Activated CD4-positive, CD25-positive, alpha-beta regulatory T cell treated with anti-CD3 and anti-CD28 coated beads, Interleukin-2, amount 50 U/mL, for 72 hours (primary cell): ENCODE measurements around the gene ENOX2.

Experiments used
- DNase-seq: peaks from one replicate; pipeline ENCODE4 v3.0.0; 2021

The ENOX2 gene

GRCh38 chrX:130691576-130691975 lies 211.4 kb downstream of the ENOX2 start:
- DNase-seq: no peak

DNA sequence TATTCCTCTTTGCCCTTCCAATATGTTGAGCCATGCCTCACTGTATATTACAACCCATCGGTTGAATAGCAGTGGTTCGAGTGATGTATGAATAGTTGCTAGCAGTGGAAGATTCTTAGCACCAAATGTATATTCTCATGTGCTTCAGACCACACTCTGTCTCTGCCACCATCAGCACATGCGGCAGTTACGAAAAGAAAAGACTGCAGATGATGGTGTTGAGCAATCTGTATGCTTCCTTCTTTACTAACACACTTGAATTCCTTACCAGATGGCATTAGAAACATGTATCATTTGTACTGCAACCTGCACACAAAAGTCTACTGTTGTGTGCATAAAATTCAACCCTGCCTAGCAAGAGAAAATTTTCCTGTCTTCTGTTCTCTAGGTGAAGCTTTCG lies 214.6 kb downstream of the ENOX2 start:
- DNase-seq: no peak

DNA sequence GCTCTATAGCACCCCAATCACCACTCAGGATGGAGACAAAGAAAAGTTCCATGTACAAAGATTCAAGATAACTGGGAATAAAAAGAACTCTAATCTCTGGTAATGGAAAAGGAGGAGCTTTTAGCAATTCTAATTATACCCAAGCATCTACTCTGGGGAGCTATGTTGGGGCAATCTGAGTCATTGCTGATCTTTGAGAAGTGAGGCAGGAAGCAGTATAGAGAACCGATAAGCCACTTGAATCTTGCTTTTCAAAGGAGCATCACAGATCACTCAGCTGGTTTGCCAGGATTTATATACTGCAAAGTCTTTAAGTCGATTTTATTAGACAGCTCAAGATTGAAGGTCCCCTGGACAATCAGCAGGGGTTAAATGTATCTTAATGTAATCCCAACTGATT lies 220.0 kb downstream of the ENOX2 start:
- no peak for DNase-seq

DNA sequence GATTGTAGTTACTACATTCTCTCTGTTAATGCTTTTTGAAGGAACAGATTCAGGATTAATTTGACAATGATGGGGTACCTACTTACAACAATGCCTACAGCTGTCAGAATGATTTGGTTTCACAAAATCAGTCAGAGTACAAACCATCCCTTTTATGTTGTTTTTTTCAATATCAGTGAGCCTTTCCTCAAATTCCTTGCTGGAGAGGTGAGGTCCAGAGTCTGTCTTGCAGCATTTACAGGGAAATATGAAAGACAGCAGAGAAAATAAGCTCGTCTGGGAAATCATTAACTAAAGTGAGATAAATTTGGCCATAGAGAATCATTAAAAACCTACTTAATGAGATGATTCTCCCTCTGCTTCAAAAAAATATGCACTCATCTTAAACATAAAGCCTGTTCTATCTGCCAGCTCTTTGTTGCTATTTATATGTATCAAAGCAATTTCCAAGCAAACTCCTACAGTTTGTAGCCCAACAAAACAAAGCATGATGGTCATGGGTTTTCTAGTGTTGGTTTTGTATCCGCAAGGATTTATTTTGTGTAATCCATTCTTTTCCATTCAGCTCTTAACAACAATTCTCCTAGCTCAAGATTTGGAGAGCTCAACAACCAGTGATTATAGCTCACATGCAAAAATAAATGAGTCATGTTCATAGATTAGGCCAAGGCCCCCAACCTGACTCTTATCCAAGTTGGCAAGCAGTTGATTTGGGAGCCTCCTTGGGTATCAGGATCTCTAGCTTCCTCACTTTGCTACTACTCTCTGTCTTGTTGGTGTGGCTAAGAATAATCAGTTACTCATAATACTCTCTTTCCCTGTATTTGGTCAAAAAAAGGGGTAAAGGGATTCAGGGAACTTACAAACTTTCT lies 222.6 kb downstream of the ENOX2 start:
- DNase-seq: no peak

GRCh38 chrX:130676861-130677260 lies 226.1 kb downstream of the ENOX2 start:
- no peak for DNase-seq

DNA sequence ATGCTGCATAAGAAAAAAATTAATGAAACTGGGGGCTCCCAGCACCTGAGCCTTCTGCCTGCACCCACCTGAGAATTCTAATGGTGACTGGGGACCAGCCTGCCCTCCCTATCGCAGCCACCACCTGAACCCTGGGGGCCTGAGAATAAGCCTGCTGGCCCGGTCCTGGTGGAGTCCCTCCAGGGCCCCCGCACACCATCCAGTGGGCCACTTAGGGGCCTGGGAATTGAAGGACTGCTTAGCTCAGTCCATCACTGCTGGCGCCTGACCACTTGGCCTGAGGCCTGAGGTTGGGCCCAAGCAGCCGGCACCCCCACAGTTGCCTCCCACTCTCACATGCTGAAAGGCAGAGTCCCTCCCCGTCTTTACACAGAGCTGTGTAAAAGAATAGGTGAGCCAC lies 230.8 kb downstream of the ENOX2 start:
- no peak for DNase-seq

GRCh38 chrX:130669233-130669632 lies 233.8 kb downstream of the ENOX2 start:
- DNase-seq: no peak

DNA sequence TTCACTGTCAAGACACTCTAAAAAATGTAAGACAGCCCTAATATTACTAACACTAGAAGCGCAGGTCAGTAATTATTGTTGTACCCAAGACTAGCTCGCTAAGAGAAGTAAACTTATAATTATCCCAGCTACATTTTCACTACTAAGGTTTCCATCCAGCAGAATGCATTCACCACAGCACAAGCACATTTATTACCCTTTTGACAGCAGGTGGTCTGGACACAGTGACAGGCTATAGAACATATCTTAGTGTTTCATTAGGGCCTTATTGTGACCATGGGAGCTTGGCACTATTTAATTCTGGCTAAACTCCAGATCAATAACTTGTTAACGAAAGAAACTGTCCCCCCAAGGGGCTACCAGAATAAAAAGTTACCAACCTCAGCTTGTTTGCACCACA lies 237.7 kb downstream of the ENOX2 start:
- DNase-seq: no peak

GRCh38 chrX:130658310-130658709 lies 244.7 kb downstream of the ENOX2 start:
- DNase-seq: no peak

DNA sequence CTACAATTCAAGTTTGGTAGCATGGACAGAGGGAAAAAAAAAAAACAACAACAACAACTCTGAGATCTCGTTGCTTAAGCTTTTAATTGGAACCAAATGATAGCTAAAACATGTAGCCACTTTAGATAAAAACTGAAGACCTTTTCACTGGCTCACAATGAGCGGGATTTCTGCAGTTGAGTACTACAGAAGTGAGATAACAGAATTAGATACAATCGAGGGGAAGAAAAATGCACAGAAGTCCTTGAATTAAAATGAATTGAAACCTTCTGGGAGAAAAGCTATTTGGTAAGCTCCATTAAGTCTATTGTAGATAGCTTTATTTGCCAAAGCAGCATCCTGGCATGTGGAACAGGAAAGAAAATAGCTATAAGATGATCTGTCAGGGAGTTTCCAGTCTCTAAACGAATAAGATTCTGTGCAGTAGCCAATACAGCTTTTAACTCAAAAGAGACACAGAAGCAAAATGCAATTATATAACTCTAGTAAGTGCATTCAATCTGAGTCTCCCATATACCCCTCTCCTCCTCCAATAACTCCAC lies 248.5 kb downstream of the ENOX2 start:
- DNase-seq: no peak

DNA sequence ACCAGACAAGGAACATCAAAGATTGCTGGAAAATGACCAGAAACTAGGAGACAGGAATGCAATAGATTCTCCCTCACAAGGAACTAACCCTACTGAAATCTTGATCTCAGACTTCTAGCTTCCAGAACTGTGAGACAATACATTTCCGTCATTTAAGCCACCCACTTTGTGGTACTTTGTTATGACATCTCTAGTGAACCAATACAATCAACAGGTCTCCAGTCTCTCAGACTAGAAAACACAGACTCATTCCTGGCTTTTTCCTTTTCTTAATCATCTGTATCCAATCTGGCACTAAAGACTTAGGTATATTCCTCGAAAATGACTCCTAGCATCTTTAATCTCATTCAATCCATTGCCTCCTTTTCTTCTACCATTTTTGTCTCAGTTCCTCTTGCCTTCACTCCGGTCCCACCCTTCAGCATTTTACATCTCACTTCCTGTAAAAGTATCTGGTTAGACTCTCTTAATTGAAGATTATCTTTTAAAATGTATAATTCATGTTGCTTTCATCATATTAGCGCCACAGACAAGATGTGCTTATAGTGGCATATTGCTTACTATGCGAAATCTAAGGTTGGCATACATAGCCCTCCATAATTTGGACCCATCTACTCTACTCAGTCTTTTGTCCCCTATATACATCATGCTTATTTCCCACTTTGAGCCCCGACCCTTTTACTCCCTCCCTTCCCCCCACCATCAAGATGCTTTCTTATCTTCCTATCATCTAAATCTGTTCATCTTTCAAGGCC lies 250.0 kb downstream of the ENOX2 start:
- no peak for DNase-seq

DNA sequence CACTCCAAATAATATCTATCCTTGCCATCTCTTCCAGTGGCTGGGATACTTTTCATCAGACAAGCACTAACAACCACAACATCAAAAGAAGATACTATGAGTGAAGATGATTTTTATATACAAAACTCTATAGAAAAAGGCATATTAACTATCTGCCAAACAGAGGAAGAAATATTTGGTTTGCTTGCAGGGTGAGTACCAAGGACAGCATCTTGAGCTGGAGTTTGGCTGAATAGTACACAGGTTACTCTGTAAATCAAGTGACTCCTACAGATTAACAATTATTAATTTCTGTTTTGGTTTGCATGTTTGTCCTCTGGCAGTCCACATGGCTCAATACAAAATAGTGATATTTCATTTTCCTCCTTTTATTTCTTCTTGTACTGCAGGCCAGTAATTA lies 253.3 kb downstream of the ENOX2 start:
- no peak for DNase-seq

GRCh38 chrX:130647468-130647867 lies 255.5 kb downstream of the ENOX2 start:
- no peak for DNase-seq

GRCh38 chrX:130645955-130646583 lies 256.9 kb downstream of the ENOX2 start:
- DNase-seq: no peak

- no peak for DNase-seq
These were observed 265.4 kb downstream of the ENOX2 start for GRCh38 chrX:130637591-130637990.

- no peak for DNase-seq
These were observed 266.7 kb downstream of the ENOX2 start for GRCh38 chrX:130636277-130636676.

DNA sequence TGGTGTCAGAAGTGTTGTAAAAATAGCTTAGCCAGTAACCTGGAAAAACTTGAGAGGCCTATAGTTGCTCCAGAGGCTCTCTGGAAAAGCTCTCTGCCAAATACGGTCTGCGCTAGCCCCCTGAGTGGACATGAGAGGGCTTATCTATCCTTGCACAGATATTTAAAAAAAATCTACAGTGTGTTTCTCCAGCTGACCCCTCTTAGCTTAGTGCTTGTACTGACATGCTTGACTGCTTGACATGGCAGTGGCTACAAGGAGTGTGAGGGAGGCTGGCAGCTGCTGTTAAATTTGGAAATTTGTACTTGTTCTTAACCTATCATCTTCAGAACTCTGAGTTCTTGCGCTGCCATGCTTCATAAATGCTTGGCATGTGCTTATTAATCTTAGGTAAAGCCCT lies 272.0 kb downstream of the ENOX2 start:
- no peak for DNase-seq

DNA sequence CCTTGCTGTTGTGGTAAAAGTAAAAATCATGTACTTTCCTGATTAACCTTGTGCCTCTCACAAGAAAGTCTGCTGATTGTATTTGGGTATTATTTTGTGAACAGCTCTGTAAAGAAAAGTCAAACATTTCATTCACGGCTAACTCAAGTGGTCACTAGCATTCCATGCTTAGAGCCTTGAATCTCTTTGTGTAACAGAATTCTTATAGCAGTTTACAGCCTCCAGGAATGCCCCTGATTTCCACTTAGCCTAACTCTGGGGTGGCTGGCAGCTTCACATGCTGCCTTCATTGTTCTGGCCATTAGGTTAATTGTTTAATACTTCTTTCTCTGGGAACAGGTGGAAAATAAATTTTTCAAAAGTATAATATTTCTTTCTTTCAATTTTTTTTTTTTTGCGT lies 274.5 kb downstream of the ENOX2 start:
- no peak for DNase-seq

DNA sequence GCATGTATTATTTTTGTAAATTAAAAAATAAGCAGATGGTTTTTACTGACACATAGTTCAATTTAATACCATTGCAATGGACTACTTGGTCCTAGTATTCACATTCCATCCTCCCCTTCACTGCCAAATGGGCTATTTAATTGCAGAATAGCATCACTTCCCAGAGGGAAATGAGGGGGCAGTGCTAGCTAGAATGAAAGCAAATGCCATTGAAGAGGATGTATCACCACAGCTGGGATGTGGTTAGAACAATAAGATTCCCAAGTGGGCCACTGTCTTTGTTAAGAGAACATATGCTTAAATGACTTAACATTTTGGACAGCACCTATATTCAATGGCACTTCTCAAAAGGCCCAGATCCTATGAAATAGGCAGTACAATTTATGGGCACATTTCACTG lies 276.5 kb downstream of the ENOX2 start:
- DNase-seq: no peak

- no peak for DNase-seq
These were observed 277.6 kb downstream of the ENOX2 start for GRCh38 chrX:130625386-130625785.

- DNase-seq: no peak
These were observed 279.5 kb downstream of the ENOX2 start for GRCh38 chrX:130623518-130623917.

- no peak for DNase-seq
These were observed 287.1 kb downstream of the ENOX2 start for GRCh38 chrX:130615941-130616340.

- DNase-seq: no peak
These were observed 295.6 kb downstream of the ENOX2 start for GRCh38 chrX:130607431-130607830.

- no peak for DNase-seq
These were observed 296.6 kb downstream of the ENOX2 start for GRCh38 chrX:130606425-130606824.
